A673 (cell line): ENCODE measurements around the gene NECTIN1. TPM values are rescaled to one million over a fixed set of nuclear protein-coding genes. Genes with fewer than 3 reads are reported as not detected.

Source experiments
- BruUV-seq: library from RNA; stranded (reverse); fragments of 400-500 nt; replicated peaks from 2 replicates; lab custom pipeline; 2021; lab: Mats Ljungman, UMichigan
- CTCF ChIA-PET: fragments of 300-600 bp; sonication (Branson Sonifier 250); formaldehyde crosslinking; loops from one replicate; lab custom pipeline; 2022; ENCODE audit warnings: antibody characterized with exemption; lab: Charles Lee
- POLR2A ChIA-PET: fragments of 300-600 bp; sonication (Branson Sonifier 250); formaldehyde crosslinking; loops from one replicate; lab custom pipeline; 2022; ENCODE audit warnings: antibody characterized with exemption; ENCODE audit not compliant: low non-redundant PET; lab: Charles Lee
- DNase-seq: peaks from one replicate; pipeline ENCODE4 v3.0.0-alpha.2; 2015; ENCODE audit warnings: low spot score
- H3K27ac ChIP-seq: fragments of 200-600 bp; sonication (generic); 2 replicates; pipeline ENCODE4 v1.5.1; 2016; ENCODE audit warnings: mixed run types, low read depth, mild to moderate bottlenecking, mixed read lengths, antibody characterized with exemption, low read length; ENCODE audit not compliant: poor library complexity, severe bottlenecking
- H3K27me3 ChIP-seq: fragments of 200-600 bp; sonication (generic); replicated peaks from 2 replicates; pipeline ENCODE4 v1.6.1; 2017; ENCODE audit warnings: mixed run types, low read depth, mild to moderate bottlenecking, mixed read lengths, antibody characterized with exemption, low read length; ENCODE audit not compliant: insufficient read depth, poor library complexity
- H3K36me3 ChIP-seq: fragments of 200-600 bp; sonication (generic); 2 replicates; pipeline ENCODE4 v1.6.1; 2016; ENCODE audit warnings: mixed run types, mild to moderate bottlenecking, mixed read lengths, antibody characterized with exemption, low read length; ENCODE audit not compliant: insufficient read depth, poor library complexity, severe bottlenecking
- H3K4me1 ChIP-seq: fragments of 200-600 bp; sonication (generic); 2 replicates; pipeline ENCODE4 v1.6.1; 2017; ENCODE audit warnings: mixed run types, mild to moderate bottlenecking, mixed read lengths, antibody characterized with exemption, low read length; ENCODE audit not compliant: insufficient read depth, poor library complexity, severe bottlenecking
- H3K4me3 ChIP-seq: fragments of 200-600 bp; sonication (generic); 2 replicates; pipeline ENCODE4 v1.5.1; 2016; ENCODE audit warnings: low read depth, mixed run types, mild to moderate bottlenecking, mixed read lengths, low read length; ENCODE audit not compliant: poor library complexity, severe bottlenecking
- H3K9me3 ChIP-seq: fragments of 200-600 bp; sonication (generic); 2 replicates; pipeline ENCODE4 v1.6.1; 2016; ENCODE audit warnings: mixed run types, low read depth, mild to moderate bottlenecking, mixed read lengths, antibody characterized with exemption, low read length; ENCODE audit not compliant: poor library complexity, severe bottlenecking
- EZH2 ChIP-seq: fragments of 200-600 bp; sonication (generic); IDR thresholded peaks from 2 replicates; pipeline ENCODE4 v1.6.1; 2017; ENCODE audit warnings: borderline replicate concordance, low read depth, mild to moderate bottlenecking, mixed read lengths, antibody characterized with exemption, low read length; ENCODE audit not compliant: poor library complexity, severe bottlenecking
- intact Hi-C: fragments of 100-400 bp; cut with micrococcal nuclease; formaldehyde crosslinking; loops from one replicate; pipeline ENCODE4 v1.10.0; 2022; ENCODE audit not compliant: unreplicated experiment
- total RNA-seq: library from RNA; stranded (reverse); gene quantifications from 2 replicates; pipeline ENCODE4 v1.2.3, GENCODE V29; 2021
- TF ChIP-seq, protein P1 (sequence below): fragments of 300-800, 200-600 bp; sonication (generic); conservative IDR thresholded peaks from 2 replicates; pipeline ENCODE4 v1.5.1; 2017; ENCODE audit warnings: low read depth, mild to moderate bottlenecking, antibody characterized with exemption, low read length, moderate library complexity, mixed read lengths

The NECTIN1 gene
- total RNA-seq, 1 experiment from 2014 or later, result 10.1 TPM

- intact Hi-C loops, result no loop called here
- no peak for DNase-seq
- Histone ChIP-seq H3K27ac (no peak overlapping the region), H3K27me3 (no peaks in the 10 kb centered on the region), H3K36me3 (no peaks in the 10 kb centered on the region), H3K4me1 (no peaks in the 10 kb centered on the region), H3K4me3 (no peak overlapping the region), H3K9me3 (no peaks in the 10 kb centered on the region)
- TF ChIP-seq EZH2, result no peak
- TF ChIP-seq, protein P1, sequence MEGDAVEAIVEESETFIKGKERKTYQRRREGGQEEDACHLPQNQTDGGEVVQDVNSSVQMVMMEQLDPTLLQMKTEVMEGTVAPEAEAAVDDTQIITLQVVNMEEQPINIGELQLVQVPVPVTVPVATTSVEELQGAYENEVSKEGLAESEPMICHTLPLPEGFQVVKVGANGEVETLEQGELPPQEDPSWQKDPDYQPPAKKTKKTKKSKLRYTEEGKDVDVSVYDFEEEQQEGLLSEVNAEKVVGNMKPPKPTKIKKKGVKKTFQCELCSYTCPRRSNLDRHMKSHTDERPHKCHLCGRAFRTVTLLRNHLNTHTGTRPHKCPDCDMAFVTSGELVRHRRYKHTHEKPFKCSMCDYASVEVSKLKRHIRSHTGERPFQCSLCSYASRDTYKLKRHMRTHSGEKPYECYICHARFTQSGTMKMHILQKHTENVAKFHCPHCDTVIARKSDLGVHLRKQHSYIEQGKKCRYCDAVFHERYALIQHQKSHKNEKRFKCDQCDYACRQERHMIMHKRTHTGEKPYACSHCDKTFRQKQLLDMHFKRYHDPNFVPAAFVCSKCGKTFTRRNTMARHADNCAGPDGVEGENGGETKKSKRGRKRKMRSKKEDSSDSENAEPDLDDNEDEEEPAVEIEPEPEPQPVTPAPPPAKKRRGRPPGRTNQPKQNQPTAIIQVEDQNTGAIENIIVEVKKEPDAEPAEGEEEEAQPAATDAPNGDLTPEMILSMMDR, result no peak
- POLR2A ChIA-PET, result no interaction called here
- no TSS peak for BruUV-seq
- CTCF ChIA-PET, result interaction anchor here (1.1 kb wide), 1 partner anchor 12 kb away, joined by 4 read pairs; no protein-coding TSS in a partner anchor
Observed at GRCh38 chr11:119709171-119709570, 19.8 kb downstream of the NECTIN1 start.

- Histone ChIP-seq H3K4me1 (no peaks in the 10 kb centered on the region), H3K27ac (no peak overlapping the region), H3K4me3 (no peak overlapping the region), H3K36me3 (no peaks in the 10 kb centered on the region), H3K9me3 (no peaks in the 10 kb centered on the region), H3K27me3 (no peaks in the 10 kb centered on the region)
- POLR2A ChIA-PET, result no interaction called here
- CTCF ChIA-PET, result interaction anchor here (1.1 kb wide), 1 partner anchor 13 kb away, joined by 4 read pairs; no protein-coding TSS in a partner anchor
- intact Hi-C loops, result no loop called here
- DNase-seq, result no peak
- no TSS peak for BruUV-seq
- TF ChIP-seq, protein P1, result no peak
- no peak for TF ChIP-seq EZH2
Observed at GRCh38 chr11:119708384-119708783, 20.6 kb downstream of the NECTIN1 start.

DNA sequence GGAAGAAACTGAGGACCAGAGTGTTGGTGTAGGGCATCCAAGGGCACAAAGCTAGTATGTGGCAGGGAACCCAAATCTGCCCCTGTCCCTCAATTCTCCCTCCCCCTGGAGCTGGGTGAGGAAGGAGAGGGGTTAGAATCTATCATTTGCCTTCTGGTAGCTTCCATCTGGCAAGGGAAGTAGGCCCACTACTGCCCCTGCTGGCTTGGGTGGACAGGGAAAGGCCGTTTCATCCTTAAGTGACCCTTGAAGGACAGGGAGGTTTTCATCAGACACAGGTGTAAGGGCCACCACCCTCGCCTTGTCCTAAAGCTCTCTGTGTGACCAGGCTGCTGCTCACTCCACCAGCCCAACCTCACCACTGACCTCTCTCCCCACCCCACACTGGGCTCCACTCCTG lies 22.1 kb downstream of the NECTIN1 start:
- intact Hi-C loops, result no loop called here
- BruUV-seq, result no TSS peak
- Histone ChIP-seq H3K4me3 (no peak overlapping the region), H3K27ac (no peak overlapping the region), H3K36me3 (no peaks in the 10 kb centered on the region), H3K27me3 (no peaks in the 10 kb centered on the region), H3K9me3 (no peaks in the 10 kb centered on the region), H3K4me1 (no peaks in the 10 kb centered on the region)
- TF ChIP-seq EZH2, result no peak
- TF ChIP-seq, protein P1, result 0 out of 2 replicates have a peak, but pooled peaks have one; percentile 22
- CTCF ChIA-PET, result no interaction called here
- POLR2A ChIA-PET, result no interaction called here
- no peak for DNase-seq
